ENCODE results near the gene TNFAIP6. TPM values are rescaled to one million over a fixed set of nuclear protein-coding genes. Genes with fewer than 3 reads are reported as not detected.

TNFAIP6 gene
- total and polyA plus RNA-seq, 2 of the 8 experiments (the other 6 are each of a cell fraction or from before 2014, with no cell fraction given): 1.1 to 2.0 TPM

DNA sequence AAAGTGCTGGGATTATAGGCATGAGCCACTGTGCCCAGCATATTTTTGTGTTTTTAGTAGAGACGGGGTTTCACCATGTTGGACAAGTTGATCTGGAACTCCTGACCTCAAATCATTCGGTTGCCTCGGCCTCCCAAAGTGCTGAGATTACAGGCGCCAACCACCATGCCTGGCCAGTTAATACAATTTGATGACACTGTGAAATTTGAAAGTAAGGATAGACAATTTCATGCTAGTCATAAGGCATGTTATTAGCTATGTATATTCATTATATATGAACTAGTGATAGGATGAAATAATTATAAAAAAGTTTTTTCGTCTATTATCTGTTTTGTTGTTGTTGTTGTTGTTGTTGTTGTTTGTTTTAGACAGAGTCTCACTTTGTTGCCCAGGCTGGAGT is 43.8 kb downstream of the TNFAIP6 start:
- Histone ChIP-seq H4K91ac (replicated peaks; ENCODE audit: insufficient read length, low read length) (no peak overlapping the region), H3K79me1 (ENCODE audit: low read depth, low read length) (no peaks in the 10 kb centered on the region), H4K5ac (ENCODE audit: insufficient read length, low read depth, low read length) (no peak overlapping the region), H2BK5ac (ENCODE audit: low read depth, low read length) (no peak overlapping the region), H3K36me3 (ENCODE audit: control insufficient read depth in 2 of 4, insufficient read depth in 4 of 4, low read length in 3 of 4) (no peaks in the 10 kb centered on the region), H3K9me3 (ENCODE audit: insufficient read depth in 2 of 2, low read depth in 1 of 2, low read length in 1 of 2) (no peaks in the 10 kb centered on the region), H3K4ac (replicated peaks; ENCODE audit: insufficient read length, low read depth, low read length) (no peak overlapping the region), H3K9ac (replicated peaks in 1 of 4; ENCODE audit: extremely low read depth in 1 of 4, low read depth in 3 of 4, low read length in 3 of 4) (no peak overlapping the region), H2BK15ac (ENCODE audit: low read length) (no peak overlapping the region), H3K23me2 (ENCODE audit: low read depth, low read length) (no peaks in the 10 kb centered on the region), H3K23ac (ENCODE audit: insufficient read length) (no peak overlapping the region), H3K4me3 (ENCODE audit: extremely low read depth in 1 of 4, insufficient read depth in 2 of 4, low read depth in 3 of 4, low read length in 4 of 4) (no peak overlapping the region), H2BK12ac (ENCODE audit: low read depth, low read length) (no peak overlapping the region), H4K8ac (ENCODE audit: extremely low read depth, insufficient read depth, low read length) (no peak overlapping the region), H3K79me2 (ENCODE audit: control insufficient read depth in 1 of 2, insufficient read depth in 2 of 2, low read length in 2 of 2) (no peaks in the 10 kb centered on the region), H2AFZ (ENCODE audit: low read length) (no peak overlapping the region), H3K14ac (ENCODE audit: insufficient read length) (no peak overlapping the region), H3K18ac (ENCODE audit: extremely low read depth, low read length) (no peak overlapping the region), H3K4me2 (ENCODE audit: insufficient read depth in 1 of 2, low read depth in 2 of 2, low read length in 2 of 2) (no peak overlapping the region), H3K27ac (ENCODE audit: low read depth, low read length) (no peak overlapping the region), H3K56ac (replicated peaks; ENCODE audit: insufficient read length, low read depth, low read length) (no peak overlapping the region), H3K27me3 (replicated peaks in 1 of 4; ENCODE audit: control insufficient read depth in 3 of 4, extremely low read depth in 1 of 4, insufficient read depth in 3 of 4, low read length in 3 of 4) (no peaks in the 10 kb centered on the region), H2BK120ac (replicated peaks; ENCODE audit: low read depth, low read length) (no peak overlapping the region), H2AK5ac (ENCODE audit: low read depth, low read length) (no peak overlapping the region), H2BK20ac (ENCODE audit: low read length) (no peak overlapping the region), H4K20me1 (replicated peaks in 1 of 2; ENCODE audit: control insufficient read depth in 1 of 2, insufficient read depth in 2 of 2, low read length in 2 of 2) (no peaks in the 10 kb centered on the region), H3K4me1 (replicated peaks in 1 of 4; ENCODE audit: control insufficient read depth in 3 of 4, insufficient read depth in 4 of 4, low read length in 3 of 4) (no peaks in the 10 kb centered on the region)
- DNase-seq (ENCODE audit: low read depth in 1 of 2, low spot score in 2 of 2) (no peak), FAIRE-seq (no peak)
- WGBS, 2 experiments (ENCODE audit: extremely low coverage in 1 of 2, insufficient coverage in 1 of 2, insufficient read length in 1 of 2, insufficient replicate concordance in 2 of 2, low coverage in 1 of 2, low lambda C conversion rate in 2 of 2, missing lambda C conversion rate in 1 of 2): 99% methylated on average over 5 of the region's 5 CpGs; no CpG with 5 or more reads in 1 of the 2 experiments
- ChIA-PET POLR2A (ENCODE audit: partially characterized antibody) (interaction anchor here (1.2 kb wide), 1 partner anchor 9 kb away, joined by 4 read pairs; the partner anchor contains the start of gene RIF1), CTCF (ENCODE audit: partially characterized antibody) (interaction anchor here (0.6 kb wide), 1 partner anchor 144 kb away, joined by 3 read pairs; no protein-coding TSS in a partner anchor)
- TF ChIP-seq, protein P1, sequence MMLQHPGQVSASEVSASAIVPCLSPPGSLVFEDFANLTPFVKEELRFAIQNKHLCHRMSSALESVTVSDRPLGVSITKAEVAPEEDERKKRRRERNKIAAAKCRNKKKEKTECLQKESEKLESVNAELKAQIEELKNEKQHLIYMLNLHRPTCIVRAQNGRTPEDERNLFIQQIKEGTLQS (IDR thresholded peaks at IDR 0.05; ENCODE audit: insufficient read depth, low read depth, low read length): no peak
- TF ChIP-seq RAD21 (IDR thresholded peaks at IDR 0.05 in 1 of 2, conservative IDR thresholded peaks at IDR 0.05 in 1 of 2; ENCODE audit: low read depth in 2 of 2, low read length in 2 of 2) (no peak), SP4 (IDR thresholded peaks at IDR 0.05; ENCODE audit: low read length) (no peak), TBP (IDR thresholded peaks at IDR 0.05; ENCODE audit: low read depth, low read length) (no peak), RFX5 (IDR thresholded peaks at IDR 0.05; ENCODE audit: borderline replicate concordance, low read depth, low read length) (no peak), JUND (IDR thresholded peaks at IDR 0.05; ENCODE audit: low read length) (no peak), SAP30 (IDR thresholded peaks at IDR 0.05; ENCODE audit: insufficient read depth, insufficient replicate concordance, low read length) (no peak), NANOG (IDR thresholded peaks at IDR 0.05; ENCODE audit: insufficient read depth, low read depth, low read length, poor library complexity, severe bottlenecking) (no peak), SUZ12 (IDR thresholded peaks at IDR 0.05; ENCODE audit: low read length) (no peak), RXRA (IDR thresholded peaks at IDR 0.05; ENCODE audit: insufficient read depth, low read depth, low read length) (no peak), CTBP2 (IDR thresholded peaks at IDR 0.05; ENCODE audit: borderline replicate concordance, insufficient read depth, insufficient read length, low read length) (no peak), TEAD4 (IDR thresholded peaks at IDR 0.05; ENCODE audit: low read depth, low read length) (no peak), BRCA1 (IDR thresholded peaks at IDR 0.05; ENCODE audit: low read depth, low read length) (no peak)

Measured in H1 (cell line).